Colonic mucosa (tissue), 4 donors: ENCODE results near the gene SIAH2. TPM values are rescaled to one million over a fixed set of nuclear protein-coding genes. Genes with fewer than 3 reads are reported as not detected.

Experiments
- DNase-seq: peaks from one replicate; pipeline ENCODE4 v3.0.0-alpha.2; 2020
- H3K27ac ChIP-seq: fragments of 200-600 bp; one replicate; pipeline ENCODE4 v1.8.0; 2021
- H3K27me3 ChIP-seq: fragments of 200-600 bp; one replicate; pipeline ENCODE4 v1.8.0; 2021
- H3K36me3 ChIP-seq: fragments of 200-600 bp; one replicate; pipeline ENCODE4 v1.8.0; 2021
- H3K4me1 ChIP-seq: fragments of 200-600 bp; one replicate; pipeline ENCODE4 v1.8.0; 2021; ENCODE audit warnings: mild to moderate bottlenecking
- H3K4me3 ChIP-seq: fragments of 200-600 bp; one replicate; pipeline ENCODE4 v1.8.0; 2021
- H3K9ac ChIP-seq, 2 donors: one replicate each; pipeline ENCODE4 v1.7.0; 2013; ENCODE audit warnings: control low read depth in 2 of 2, low read depth in 2 of 2, low read length in 2 of 2
- H3K9me3 ChIP-seq: fragments of 200-600 bp; one replicate; pipeline ENCODE4 v1.8.0; 2021
- CTCF ChIP-seq: fragments of 200-600 bp; IDR thresholded peaks from one replicate; pipeline ENCODE4 v1.8.0; 2022; ENCODE audit warnings: antibody characterized with exemption, mild to moderate bottlenecking
- intact Hi-C: fragments of 100-400 bp; cut with DNase I; formaldehyde crosslinking; loops from one replicate; pipeline ENCODE4 v1.14.1; 2022
- total RNA-seq, 2 donors: library from RNA; stranded (reverse); fragmentation: NEBNext Ultra II Directional in 1 of 2; extraction: Animal tissue kit (Norgen Biotek cat#: 25700) in 1 of 2; gene quantifications; one replicate each; pipeline ENCODE4 v1.2.1, GENCODE V29; 2021
- donor health status: healthy.
- donor health status: DM: no; HTN: no; CAD: no.
- donor health status: DM: no; HTN: no; CAD: no.

Gene SIAH2
- total RNA-seq, 2 donors from 2014 or later: 27.9 to 33.8 TPM

DNA sequence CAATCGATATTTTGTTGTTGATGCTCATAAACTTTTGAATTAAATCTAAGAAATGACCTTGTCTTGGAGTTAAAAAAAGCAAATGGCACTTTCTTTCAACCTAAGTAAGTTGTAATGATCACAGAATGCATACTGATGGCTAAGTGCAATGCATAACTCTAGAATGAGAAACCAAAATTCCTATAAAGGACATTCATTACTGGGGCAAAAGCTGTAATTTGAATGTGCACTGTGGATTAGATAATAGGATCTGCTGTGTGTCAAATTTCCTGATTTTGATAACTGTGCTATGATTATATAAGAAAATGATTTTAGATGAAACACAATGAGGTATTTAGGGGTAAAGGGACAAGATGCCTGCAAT lies 14.3 kb downstream of the SIAH2 start:
- no peak overlapping the region for H3K9ac ChIP-seq

DNA sequence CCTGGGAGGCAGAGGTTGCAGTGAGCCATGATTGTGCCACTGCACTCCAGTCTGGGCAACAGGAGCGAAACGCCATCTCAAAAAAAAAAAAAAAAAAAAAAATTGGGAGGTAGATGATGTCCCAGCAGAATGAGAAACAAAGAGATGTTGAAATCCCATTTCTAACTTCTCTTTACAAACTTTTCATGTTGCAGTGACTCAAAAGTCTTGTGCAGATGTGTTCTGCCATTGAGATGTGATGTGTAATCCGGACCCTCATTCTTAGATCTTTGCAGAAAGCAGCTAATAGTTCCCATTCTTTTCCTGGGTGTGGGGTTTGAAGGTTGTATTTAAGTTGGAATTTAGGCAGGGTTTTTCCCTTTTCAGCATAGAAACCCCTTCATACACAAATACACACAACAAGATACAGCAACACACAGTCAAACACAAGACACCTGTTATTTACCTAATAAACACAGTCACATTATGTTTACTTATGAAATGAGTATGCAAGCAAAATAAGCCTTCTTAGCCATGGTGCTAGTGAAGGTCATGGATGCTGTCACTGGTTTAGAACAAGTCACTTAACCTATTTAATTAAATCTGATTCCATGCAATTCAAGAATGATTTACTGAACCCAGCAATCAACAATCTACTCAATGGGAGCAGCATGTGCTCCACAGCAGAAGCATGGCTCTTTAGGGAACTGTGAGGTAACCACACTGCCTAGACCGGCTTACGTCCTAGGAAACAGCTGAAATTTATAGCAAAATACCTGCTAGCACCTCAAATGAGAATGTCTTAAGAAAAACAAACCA lies 14.9 kb downstream of the SIAH2 start:
- Histone ChIP-seq H3K27me3 (no peaks in the 10 kb centered on the region), H3K9ac (no peak overlapping the region), H3K4me3 (no peak overlapping the region), H3K36me3 (no peaks in the 10 kb centered on the region), H3K4me1 (peaks cover 23% of the 10 kb centered on the region), H3K27ac (no peak overlapping the region), H3K9me3 (no peaks in the 10 kb centered on the region)
- no peak for DNase-seq
- intact Hi-C loops: no loop called here
- no peak for TF ChIP-seq CTCF

More for the DNA sequence above, 14.3 kb downstream of the SIAH2 start:
- Histone ChIP-seq H3K4me3 (no peak overlapping the region), H3K27ac (no peak overlapping the region), H3K36me3 (no peaks in the 10 kb centered on the region), H3K27me3 (no peaks in the 10 kb centered on the region), H3K4me1 (peaks cover 22% of the 10 kb centered on the region), H3K9me3 (no peaks in the 10 kb centered on the region)
- no peak for DNase-seq
- no peak for TF ChIP-seq CTCF
- intact Hi-C loops: no loop called here

DNA sequence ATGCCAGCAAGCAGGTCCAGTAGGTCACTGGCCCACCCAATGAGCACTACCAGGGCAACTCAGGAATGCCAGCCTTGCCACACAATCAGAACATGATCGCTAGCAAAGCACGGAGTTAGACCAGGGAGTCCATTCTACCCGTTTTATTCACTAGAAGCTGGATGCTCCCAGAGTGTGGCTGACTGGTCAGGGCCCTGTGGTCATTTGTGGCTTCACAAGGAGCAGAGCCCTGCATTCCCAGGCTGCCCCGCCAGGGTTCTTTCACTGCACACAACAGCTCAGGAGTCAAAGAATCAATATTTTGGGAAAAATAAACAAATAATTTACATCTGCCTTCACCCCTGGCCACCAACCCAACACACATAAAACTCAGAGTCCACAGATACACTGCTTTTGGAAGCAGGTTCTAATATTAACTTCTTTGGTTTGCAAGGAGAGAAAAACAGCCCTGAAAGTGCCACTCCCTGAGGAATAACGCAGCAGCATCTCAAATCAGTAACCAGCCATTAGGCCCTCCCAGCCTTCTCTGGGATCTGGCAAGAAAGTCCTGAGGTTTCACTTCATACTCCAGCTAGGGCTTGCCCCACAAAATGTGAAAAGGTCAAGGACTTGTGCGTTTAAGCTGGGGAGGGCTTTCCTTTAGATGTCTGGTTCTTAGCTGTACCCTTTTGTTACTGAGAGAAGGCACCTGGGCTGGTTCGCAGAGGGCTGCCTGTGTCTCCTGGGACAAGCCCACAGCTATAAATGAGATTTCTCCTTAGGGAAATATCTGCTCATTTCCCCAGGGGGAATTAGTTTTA lies 16.0 kb downstream of the SIAH2 start:
- Histone ChIP-seq H3K27ac (no peak overlapping the region), H3K36me3 (no peaks in the 10 kb centered on the region), H3K4me3 (no peak overlapping the region), H3K4me1 (peaks cover 23% of the 10 kb centered on the region), H3K27me3 (no peaks in the 10 kb centered on the region), H3K9me3 (no peaks in the 10 kb centered on the region), H3K9ac (no peak overlapping the region)
- no peak for TF ChIP-seq CTCF
- intact Hi-C loops: no loop called here
- no peak for DNase-seq

GRCh38 chr3:150745832-150746231 lies 17.1 kb downstream of the SIAH2 start:
- no peak overlapping the region for H3K27ac ChIP-seq
- H3K4me1 ChIP-seq: peaks cover 23% of the 10 kb centered on the region

GRCh38 chr3:150744919-150745211 lies 18.1 kb downstream of the SIAH2 start:
- Histone ChIP-seq H3K27me3 (no peaks in the 10 kb centered on the region), H3K9me3 (no peaks in the 10 kb centered on the region), H3K4me1 (peaks cover 23% of the 10 kb centered on the region), H3K4me3 (no peak overlapping the region), H3K36me3 (no peaks in the 10 kb centered on the region), H3K9ac (no peak overlapping the region), H3K27ac (no peak overlapping the region)
- intact Hi-C loops: no loop called here
- DNase-seq: no peak
- no peak for TF ChIP-seq CTCF

More at GRCh38 chr3:150745832-150746231, 17.1 kb downstream of the SIAH2 start:
- Histone ChIP-seq H3K9ac (no peak overlapping the region), H3K36me3 (no peaks in the 10 kb centered on the region), H3K4me3 (no peak overlapping the region), H3K27me3 (no peaks in the 10 kb centered on the region), H3K9me3 (no peaks in the 10 kb centered on the region)
- intact Hi-C loops: no loop called here
- TF ChIP-seq CTCF: no peak
- no peak for DNase-seq
